Measurements from ENCODE around the gene ASCC1.

- TF ChIP-seq CTCF (IDR thresholded peaks at IDR 0.05) (no peak), EZH2 (IDR thresholded peaks at IDR 0.05) (no peak), EZH2phosphoT487 (IDR thresholded peaks at IDR 0.05) (no peak)
Measured at GRCh38 chr10:72173619-72174296, 42.3 kb downstream of the ASCC1 start.

Measured in neural progenitor cell (in vitro differentiated cells).